Brain microvascular endothelial cell (primary cell): ENCODE data around the gene MORF4L1.
"Not testable (repeated sequence)": the region's sequence is repeated elsewhere in the genome, so short reads cannot be mapped to it uniquely, and the experiment has no call there.

Source experiments
- DNase-seq: peaks from one replicate; pipeline ENCODE4 v3.0.0-alpha.2; 2020
- H3K27ac ChIP-seq: fragments of 250-450 bp; sonication (Bioruptor Pico); 2 replicates; pipeline ENCODE4 v1.5.1; 2020; ENCODE audit warnings: mild to moderate bottlenecking, moderate library complexity
- H3K27me3 ChIP-seq: fragments of 250-450 bp; sonication (Bioruptor Pico); replicated peaks from 2 replicates; pipeline ENCODE4 v1.5.1; 2020; ENCODE audit warnings: mild to moderate bottlenecking
- H3K36me3 ChIP-seq: fragments of 250-450 bp; sonication (Bioruptor Pico); replicated peaks from 2 replicates; pipeline ENCODE4 v1.5.1; 2020; ENCODE audit warnings: mild to moderate bottlenecking
- H3K4me3 ChIP-seq: 2 replicates; pipeline ENCODE4 v1.5.1; 2011; ENCODE audit warnings: low read depth, mild to moderate bottlenecking, control low read depth, low read length, moderate library complexity
- CTCF ChIP-seq: IDR thresholded peaks from 2 replicates; pipeline ENCODE4 v1.5.1; 2011; ENCODE audit warnings: low read depth, mild to moderate bottlenecking, moderate library complexity, low read length, control low read depth, inconsistent platforms; ENCODE audit errors: missing control alignments
- in situ Hi-C: cut with HindIII; loops from 2 replicates; pipeline ENCODE4 v1.10.0; 2017; ENCODE audit warnings: low sequenced_read_pairs, low pct_ligation_motif_present

Gene MORF4L1

DNA sequence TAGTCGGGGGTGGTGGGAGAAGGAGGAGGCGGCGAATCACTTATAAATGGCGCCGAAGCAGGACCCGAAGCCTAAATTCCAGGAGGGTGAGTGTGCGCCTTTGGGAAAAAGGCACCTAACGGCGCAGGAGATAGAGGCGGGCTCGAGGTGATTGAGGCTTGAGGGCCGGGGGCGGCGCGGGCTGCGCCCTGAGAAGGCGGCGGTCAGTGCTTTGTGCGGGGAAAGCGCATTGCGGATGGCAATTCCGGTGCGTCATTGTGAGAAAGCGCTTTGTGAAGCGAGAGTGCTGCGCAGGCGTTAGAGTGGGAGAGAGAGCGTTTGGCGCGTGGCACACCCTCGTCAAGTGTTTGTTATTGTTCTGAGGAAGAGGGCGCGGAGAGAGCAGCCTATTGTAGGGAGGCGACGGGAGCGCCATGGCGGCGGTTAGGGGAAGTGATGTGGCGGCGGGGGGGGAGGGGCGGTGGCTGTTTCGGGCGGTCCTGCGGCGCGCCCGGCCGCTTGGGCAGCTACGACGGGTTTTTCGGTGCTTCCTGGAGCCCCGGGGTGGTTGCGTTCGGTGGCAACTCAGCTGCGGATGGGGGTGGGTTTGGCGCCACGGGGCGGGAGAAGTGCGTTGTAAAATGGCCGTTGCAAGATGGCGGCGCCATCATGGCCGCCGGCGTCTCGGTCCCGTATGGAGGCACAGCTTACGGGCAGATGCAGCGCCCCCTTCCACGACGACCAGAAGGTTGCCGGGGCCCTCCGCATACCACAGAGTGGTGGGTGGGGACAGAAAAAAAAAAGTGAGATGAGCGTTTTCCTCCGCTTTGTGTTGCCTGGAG, 492 bp downstream of the MORF4L1 start:
- Histone ChIP-seq H3K4me3 (peak overlapping the region; percentile 98), H3K27ac (peak overlapping the region; percentile 100), H3K27me3 (no peaks in the 10 kb centered on the region), H3K36me3 (peaks cover 3% of the 10 kb centered on the region)
- peak; percentile 86 for DNase-seq
- in situ Hi-C loops: no loop called here
- peak; percentile 68 for TF ChIP-seq CTCF

DNA sequence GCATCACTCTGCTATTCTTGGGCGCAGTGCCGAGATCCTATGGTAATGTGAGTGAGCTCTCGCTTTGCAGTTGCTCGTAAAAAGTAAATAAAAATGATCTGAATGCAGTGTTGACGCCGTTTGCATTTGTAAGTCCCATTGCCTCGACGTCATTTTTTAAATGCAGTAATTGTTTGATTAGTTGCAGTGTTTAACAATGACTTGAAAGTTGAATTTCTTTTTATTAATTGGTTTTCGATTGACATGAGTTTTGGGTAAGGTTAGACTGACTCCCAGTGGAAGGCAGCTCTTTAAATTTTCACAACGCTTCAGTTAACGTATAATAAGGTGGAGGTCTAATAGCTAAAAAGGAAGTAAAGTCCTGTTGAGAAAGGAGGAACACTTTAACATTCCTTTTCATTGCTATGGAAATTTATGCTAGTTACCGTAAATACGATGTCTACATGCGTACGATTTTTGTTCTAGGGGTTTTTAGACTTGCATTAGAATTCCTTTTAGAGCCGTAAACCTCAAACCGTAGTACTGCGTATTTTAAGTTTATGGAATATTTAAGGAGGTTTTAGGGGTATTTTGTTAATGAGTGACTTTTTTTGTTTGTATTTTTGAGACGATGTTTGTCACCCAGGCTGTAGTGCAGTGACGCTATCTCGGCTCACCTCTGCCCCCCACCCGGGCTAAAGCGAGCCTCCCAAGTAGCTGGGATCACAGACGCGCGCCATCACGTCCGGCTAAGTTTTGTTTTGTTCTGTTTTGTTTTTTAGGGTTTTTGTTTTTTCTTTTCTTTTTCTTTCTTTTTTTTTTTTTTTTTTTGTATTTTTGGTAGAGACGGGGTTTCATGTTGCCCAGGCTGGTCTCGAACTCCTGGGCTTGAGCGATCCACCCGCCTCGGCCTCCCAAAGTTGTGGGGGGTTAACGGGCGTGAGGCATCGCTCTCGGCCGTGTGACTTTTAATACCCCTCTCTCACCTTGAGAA, 1.4 kb downstream of the MORF4L1 start:
- H3K4me3 ChIP-seq: peak overlapping the region; percentile 98
- no peak for DNase-seq
- peak overlapping the region; percentile 100 for H3K27ac ChIP-seq
- H3K36me3 ChIP-seq: peaks cover 3% of the 10 kb centered on the region
- in situ Hi-C loops: no loop called here
- H3K27me3 ChIP-seq: no peaks in the 10 kb centered on the region
- no peak for TF ChIP-seq CTCF

- Histone ChIP-seq H3K27me3 (no peaks in the 10 kb centered on the region), H3K27ac (peak overlapping the region; percentile 100), H3K4me3 (peak overlapping the region; percentile 98), H3K36me3 (peaks cover 3% of the 10 kb centered on the region)
- in situ Hi-C loops: no loop called here
- no peak for TF ChIP-seq CTCF
- DNase-seq: no peak
These were observed 2.6 kb downstream of the MORF4L1 start for GRCh38 chr15:78875107-78875914.

- peaks cover 11% of the 10 kb centered on the region for H3K36me3 ChIP-seq
- in situ Hi-C loops, H3K27me3 ChIP-seq, H3K4me3 ChIP-seq, H3K27ac ChIP-seq, DNase-seq: not testable (repeated sequence)
These were observed 4.3 kb downstream of the MORF4L1 start for GRCh38 chr15:78876954-78877353.

DNA sequence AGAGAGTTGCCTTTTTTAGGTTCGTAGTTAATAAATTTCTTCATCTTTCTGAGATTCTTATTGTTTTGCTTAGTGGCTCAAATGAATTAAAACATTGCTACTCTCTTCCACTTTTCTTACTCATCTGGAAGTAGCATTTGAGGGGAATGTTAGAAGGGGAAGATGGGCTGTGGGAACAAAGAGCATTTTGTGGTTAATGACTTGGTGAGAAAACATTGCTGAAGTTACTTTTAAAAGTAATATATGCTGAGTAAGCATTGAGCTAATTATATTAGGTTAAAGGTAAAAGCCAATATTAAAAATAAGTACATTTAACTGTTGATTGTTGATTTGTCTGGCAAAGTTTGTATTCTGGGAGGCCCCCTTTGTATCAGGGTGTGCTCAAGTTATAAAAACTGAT, 5.7 kb downstream of the MORF4L1 start:
- no peaks in the 10 kb centered on the region for H3K27me3 ChIP-seq
- in situ Hi-C loops: no loop called here
- peak; percentile 42 for DNase-seq
- H3K27ac ChIP-seq: peak overlapping the region; percentile 61
- no peak overlapping the region for H3K4me3 ChIP-seq
- H3K36me3 ChIP-seq: peaks cover 15% of the 10 kb centered on the region
- no peak for TF ChIP-seq CTCF
